ENCODE results near the gene PPP1R9B. TPM values are rescaled to one million over a fixed set of nuclear protein-coding genes. Genes with fewer than 3 reads are reported as not detected.

Gene PPP1R9B
- total RNA-seq, 1 experiment from 2014 or later = 21.7 TPM

DNA sequence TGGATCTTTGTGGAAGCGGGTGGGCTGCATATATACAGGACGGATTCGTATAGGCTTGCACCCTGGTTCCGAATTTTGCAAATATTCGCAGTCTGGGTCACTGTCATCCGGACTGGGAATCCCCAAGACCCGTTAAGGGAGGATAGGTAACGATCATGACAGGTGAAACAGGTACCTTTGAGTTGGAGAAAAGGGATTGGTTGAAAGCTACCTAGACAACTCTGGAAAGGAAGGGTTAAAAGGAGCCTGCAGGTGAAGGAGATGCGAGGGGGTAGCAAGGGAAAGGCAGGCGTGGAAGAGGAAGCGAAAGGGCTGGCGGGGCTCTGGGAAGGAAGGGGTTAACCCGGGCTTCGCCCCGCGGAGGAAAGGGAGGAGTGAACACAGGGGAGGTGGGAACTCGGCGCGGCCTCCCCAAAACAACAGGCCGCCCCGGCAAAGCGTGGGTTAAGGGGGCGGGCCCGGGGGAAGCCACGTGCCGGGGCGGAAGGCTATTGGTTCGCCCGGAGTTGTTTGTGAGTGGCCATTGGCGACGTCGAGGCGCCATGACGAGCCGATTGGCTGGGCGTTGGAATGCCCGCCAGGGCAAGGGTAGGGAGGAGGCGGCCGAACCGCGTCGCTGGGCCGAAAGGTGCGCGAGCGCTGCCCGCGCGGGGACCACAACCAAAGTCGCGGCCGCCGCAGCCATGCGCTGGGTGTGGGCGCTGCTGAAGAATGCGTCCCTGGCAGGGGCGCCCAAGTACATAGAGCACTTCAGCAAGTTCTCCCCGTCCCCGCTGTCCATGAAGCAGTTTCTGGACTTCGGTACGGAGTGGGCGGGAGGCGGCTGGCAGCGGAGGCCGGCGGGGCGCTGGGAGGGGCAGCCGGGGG is 55.5 kb downstream of the PPP1R9B start, which contains the start of gene PDK2 (continued):
- TF ChIP-seq ZNF317 (CRISPR knock-in tag; IDR thresholded peaks at IDR 0.05; ENCODE audit: borderline replicate concordance, low read depth) = no peak
- TF ChIP-seq, protein P1, sequence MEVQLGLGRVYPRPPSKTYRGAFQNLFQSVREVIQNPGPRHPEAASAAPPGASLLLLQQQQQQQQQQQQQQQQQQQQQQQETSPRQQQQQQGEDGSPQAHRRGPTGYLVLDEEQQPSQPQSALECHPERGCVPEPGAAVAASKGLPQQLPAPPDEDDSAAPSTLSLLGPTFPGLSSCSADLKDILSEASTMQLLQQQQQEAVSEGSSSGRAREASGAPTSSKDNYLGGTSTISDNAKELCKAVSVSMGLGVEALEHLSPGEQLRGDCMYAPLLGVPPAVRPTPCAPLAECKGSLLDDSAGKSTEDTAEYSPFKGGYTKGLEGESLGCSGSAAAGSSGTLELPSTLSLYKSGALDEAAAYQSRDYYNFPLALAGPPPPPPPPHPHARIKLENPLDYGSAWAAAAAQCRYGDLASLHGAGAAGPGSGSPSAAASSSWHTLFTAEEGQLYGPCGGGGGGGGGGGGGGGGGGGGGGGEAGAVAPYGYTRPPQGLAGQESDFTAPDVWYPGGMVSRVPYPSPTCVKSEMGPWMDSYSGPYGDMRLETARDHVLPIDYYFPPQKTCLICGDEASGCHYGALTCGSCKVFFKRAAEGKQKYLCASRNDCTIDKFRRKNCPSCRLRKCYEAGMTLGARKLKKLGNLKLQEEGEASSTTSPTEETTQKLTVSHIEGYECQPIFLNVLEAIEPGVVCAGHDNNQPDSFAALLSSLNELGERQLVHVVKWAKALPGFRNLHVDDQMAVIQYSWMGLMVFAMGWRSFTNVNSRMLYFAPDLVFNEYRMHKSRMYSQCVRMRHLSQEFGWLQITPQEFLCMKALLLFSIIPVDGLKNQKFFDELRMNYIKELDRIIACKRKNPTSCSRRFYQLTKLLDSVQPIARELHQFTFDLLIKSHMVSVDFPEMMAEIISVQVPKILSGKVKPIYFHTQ (CRISPR knock-in tag; IDR thresholded peaks at IDR 0.05) = no peak
- TF ChIP-seq JAZF1 (CRISPR knock-in tag; IDR thresholded peaks at IDR 0.05) = no peak
- TF ChIP-seq NR1H2 (CRISPR knock-in tag; IDR thresholded peaks at IDR 0.05) = no peak
- TF ChIP-seq FOXK1 (CRISPR knock-in tag; IDR thresholded peaks at IDR 0.05) = peak; percentile 81
- TF ChIP-seq ATF2 (CRISPR knock-in tag; IDR thresholded peaks at IDR 0.05; ENCODE audit: borderline replicate concordance, low read depth) = no peak
- TF ChIP-seq, protein P2, sequence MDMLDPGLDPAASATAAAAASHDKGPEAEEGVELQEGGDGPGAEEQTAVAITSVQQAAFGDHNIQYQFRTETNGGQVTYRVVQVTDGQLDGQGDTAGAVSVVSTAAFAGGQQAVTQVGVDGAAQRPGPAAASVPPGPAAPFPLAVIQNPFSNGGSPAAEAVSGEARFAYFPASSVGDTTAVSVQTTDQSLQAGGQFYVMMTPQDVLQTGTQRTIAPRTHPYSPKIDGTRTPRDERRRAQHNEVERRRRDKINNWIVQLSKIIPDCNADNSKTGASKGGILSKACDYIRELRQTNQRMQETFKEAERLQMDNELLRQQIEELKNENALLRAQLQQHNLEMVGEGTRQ (CRISPR knock-in tag; IDR thresholded peaks at IDR 0.05) = peak; percentile 98
- no peak for TF ChIP-seq GRHL2 (CRISPR knock-in tag; IDR thresholded peaks at IDR 0.05; ENCODE audit: insufficient replicate concordance, severe bottlenecking)
- no peak for TF ChIP-seq ZNF138 (CRISPR knock-in tag; conservative IDR thresholded peaks at IDR 0.05)
- no peak for TF ChIP-seq ATF1 (CRISPR knock-in tag; IDR thresholded peaks at IDR 0.05)
- TF ChIP-seq, protein P3, sequence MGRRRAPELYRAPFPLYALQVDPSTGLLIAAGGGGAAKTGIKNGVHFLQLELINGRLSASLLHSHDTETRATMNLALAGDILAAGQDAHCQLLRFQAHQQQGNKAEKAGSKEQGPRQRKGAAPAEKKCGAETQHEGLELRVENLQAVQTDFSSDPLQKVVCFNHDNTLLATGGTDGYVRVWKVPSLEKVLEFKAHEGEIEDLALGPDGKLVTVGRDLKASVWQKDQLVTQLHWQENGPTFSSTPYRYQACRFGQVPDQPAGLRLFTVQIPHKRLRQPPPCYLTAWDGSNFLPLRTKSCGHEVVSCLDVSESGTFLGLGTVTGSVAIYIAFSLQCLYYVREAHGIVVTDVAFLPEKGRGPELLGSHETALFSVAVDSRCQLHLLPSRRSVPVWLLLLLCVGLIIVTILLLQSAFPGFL (CRISPR knock-in tag; IDR thresholded peaks at IDR 0.05; ENCODE audit: borderline replicate concordance) = no peak
- TF ChIP-seq, protein P4, sequence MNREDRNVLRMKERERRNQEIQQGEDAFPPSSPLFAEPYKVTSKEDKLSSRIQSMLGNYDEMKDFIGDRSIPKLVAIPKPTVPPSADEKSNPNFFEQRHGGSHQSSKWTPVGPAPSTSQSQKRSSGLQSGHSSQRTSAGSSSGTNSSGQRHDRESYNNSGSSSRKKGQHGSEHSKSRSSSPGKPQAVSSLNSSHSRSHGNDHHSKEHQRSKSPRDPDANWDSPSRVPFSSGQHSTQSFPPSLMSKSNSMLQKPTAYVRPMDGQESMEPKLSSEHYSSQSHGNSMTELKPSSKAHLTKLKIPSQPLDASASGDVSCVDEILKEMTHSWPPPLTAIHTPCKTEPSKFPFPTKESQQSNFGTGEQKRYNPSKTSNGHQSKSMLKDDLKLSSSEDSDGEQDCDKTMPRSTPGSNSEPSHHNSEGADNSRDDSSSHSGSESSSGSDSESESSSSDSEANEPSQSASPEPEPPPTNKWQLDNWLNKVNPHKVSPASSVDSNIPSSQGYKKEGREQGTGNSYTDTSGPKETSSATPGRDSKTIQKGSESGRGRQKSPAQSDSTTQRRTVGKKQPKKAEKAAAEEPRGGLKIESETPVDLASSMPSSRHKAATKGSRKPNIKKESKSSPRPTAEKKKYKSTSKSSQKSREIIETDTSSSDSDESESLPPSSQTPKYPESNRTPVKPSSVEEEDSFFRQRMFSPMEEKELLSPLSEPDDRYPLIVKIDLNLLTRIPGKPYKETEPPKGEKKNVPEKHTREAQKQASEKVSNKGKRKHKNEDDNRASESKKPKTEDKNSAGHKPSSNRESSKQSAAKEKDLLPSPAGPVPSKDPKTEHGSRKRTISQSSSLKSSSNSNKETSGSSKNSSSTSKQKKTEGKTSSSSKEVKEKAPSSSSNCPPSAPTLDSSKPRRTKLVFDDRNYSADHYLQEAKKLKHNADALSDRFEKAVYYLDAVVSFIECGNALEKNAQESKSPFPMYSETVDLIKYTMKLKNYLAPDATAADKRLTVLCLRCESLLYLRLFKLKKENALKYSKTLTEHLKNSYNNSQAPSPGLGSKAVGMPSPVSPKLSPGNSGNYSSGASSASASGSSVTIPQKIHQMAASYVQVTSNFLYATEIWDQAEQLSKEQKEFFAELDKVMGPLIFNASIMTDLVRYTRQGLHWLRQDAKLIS (CRISPR knock-in tag; IDR thresholded peaks at IDR 0.05; ENCODE audit: borderline replicate concordance) = no peak
- no peak for TF ChIP-seq SMAD4 (CRISPR knock-in tag; IDR thresholded peaks at IDR 0.05)
- TF ChIP-seq, protein P5, sequence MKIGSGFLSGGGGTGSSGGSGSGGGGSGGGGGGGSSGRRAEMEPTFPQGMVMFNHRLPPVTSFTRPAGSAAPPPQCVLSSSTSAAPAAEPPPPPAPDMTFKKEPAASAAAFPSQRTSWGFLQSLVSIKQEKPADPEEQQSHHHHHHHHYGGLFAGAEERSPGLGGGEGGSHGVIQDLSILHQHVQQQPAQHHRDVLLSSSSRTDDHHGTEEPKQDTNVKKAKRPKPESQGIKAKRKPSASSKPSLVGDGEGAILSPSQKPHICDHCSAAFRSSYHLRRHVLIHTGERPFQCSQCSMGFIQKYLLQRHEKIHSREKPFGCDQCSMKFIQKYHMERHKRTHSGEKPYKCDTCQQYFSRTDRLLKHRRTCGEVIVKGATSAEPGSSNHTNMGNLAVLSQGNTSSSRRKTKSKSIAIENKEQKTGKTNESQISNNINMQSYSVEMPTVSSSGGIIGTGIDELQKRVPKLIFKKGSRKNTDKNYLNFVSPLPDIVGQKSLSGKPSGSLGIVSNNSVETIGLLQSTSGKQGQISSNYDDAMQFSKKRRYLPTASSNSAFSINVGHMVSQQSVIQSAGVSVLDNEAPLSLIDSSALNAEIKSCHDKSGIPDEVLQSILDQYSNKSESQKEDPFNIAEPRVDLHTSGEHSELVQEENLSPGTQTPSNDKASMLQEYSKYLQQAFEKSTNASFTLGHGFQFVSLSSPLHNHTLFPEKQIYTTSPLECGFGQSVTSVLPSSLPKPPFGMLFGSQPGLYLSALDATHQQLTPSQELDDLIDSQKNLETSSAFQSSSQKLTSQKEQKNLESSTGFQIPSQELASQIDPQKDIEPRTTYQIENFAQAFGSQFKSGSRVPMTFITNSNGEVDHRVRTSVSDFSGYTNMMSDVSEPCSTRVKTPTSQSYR (CRISPR knock-in tag; IDR thresholded peaks at IDR 0.05) = no peak
- TF ChIP-seq IRF2 (CRISPR knock-in tag; IDR thresholded peaks at IDR 0.05; ENCODE audit: borderline replicate concordance, low read depth) = no peak
- peak; percentile 60; the same call in 1 of the 2 replicates for TF ChIP-seq TP53 (CRISPR knock-in tag; IDR thresholded peaks at IDR 0.05)
- no peak for TF ChIP-seq ZNF423 (CRISPR knock-in tag; IDR thresholded peaks at IDR 0.05)
- TF ChIP-seq CBFB (CRISPR knock-in tag; IDR thresholded peaks at IDR 0.05; ENCODE audit: low read depth) = no peak
- peak; percentile 99 for TF ChIP-seq SP1 (CRISPR knock-in tag; conservative IDR thresholded peaks at IDR 0.05)
- peak; percentile 29; the same call in 1 of the 2 replicates for TF ChIP-seq SMAD3 (CRISPR knock-in tag; IDR thresholded peaks at IDR 0.05; ENCODE audit: borderline replicate concordance)
- no peak for TF ChIP-seq NR2C2 (CRISPR knock-in tag; IDR thresholded peaks at IDR 0.05)

Measured in WTC11 (cell line).